H1 (cell line): ENCODE data around the gene ARHGAP5.

Experiments
- EZH2 ChIP-seq: fragments of 200-600 bp; sonication (generic); IDR thresholded peaks from 2 replicates; pipeline ENCODE4 v1.7.1; 2012; ENCODE audit warnings: low read depth, mild to moderate bottlenecking, moderate library complexity, low read length, inconsistent platforms; ENCODE audit not compliant: severe bottlenecking
- KDM1A ChIP-seq: fragments of 200-600, 300-600 bp; sonication (generic); IDR thresholded peaks from 2 replicates; pipeline ENCODE4 v1.7.1; 2016; ENCODE audit warnings: mild to moderate bottlenecking, low read length, borderline replicate concordance
- TF ChIP-seq, protein P1 (sequence below), 3 experiments: IDR thresholded peaks; 1 replicate in 2 of 3; 2 replicates in 1 of 3; pipeline versions ENCODE4 v1.5.1 to v1.6.1; 2011; ENCODE audit warnings: low read length in 3 of 3, mild to moderate bottlenecking in 3 of 3, inconsistent platforms in 2 of 3, low read depth in 1 of 3, moderate library complexity in 1 of 3; ENCODE audit not compliant: insufficient read depth in 1 of 3; ENCODE audit errors: control extremely low read depth in 1 of 3

DNA sequence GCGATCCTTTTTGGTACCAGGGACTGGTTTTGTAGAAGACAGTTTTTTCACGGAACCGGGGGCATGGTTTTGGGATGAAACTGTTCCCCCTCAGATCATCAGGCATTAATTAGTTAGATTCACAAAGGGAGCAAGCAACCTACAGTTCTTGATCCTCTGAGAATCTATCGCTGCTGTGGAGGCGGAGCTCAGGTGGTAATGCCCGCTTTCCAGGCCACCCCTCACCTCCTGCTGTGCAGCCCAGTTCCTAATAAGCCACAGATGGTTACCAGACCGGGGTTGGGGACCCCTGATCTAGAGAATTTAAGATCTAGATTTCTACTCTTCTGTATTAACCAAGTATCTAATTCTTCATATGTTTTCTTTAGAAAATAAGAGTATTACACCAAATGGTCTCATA is 4.8 kb downstream of the ARHGAP5 start:
- TF ChIP-seq EZH2: no peak
- TF ChIP-seq, protein P1, sequence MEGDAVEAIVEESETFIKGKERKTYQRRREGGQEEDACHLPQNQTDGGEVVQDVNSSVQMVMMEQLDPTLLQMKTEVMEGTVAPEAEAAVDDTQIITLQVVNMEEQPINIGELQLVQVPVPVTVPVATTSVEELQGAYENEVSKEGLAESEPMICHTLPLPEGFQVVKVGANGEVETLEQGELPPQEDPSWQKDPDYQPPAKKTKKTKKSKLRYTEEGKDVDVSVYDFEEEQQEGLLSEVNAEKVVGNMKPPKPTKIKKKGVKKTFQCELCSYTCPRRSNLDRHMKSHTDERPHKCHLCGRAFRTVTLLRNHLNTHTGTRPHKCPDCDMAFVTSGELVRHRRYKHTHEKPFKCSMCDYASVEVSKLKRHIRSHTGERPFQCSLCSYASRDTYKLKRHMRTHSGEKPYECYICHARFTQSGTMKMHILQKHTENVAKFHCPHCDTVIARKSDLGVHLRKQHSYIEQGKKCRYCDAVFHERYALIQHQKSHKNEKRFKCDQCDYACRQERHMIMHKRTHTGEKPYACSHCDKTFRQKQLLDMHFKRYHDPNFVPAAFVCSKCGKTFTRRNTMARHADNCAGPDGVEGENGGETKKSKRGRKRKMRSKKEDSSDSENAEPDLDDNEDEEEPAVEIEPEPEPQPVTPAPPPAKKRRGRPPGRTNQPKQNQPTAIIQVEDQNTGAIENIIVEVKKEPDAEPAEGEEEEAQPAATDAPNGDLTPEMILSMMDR (IDR thresholded peaks at IDR 0.05; ENCODE audit: control extremely low read depth in 1 of 3, insufficient read depth in 1 of 3, low read depth in 1 of 3, low read length in 3 of 3): no peak
- TF ChIP-seq KDM1A: no peak
